Right atrium auricular region (tissue), 2 donors: ENCODE data around the gene FBLN2. TPM values are rescaled to one million over a fixed set of nuclear protein-coding genes. Genes with fewer than 3 reads are reported as not detected.

Experiments
- DNase-seq: peaks from one replicate; pipeline ENCODE4 v3.0.0-alpha.2; 2019; ENCODE audit warnings: low spot score
- H3K27ac ChIP-seq, 2 donors: fragments of 200-600 bp; sonication (generic); 1 replicate in 1 of 2; 2 replicates in 1 of 2; pipeline ENCODE4 v1.5.1; 2016 to 2019
- H3K27me3 ChIP-seq, 2 donors: fragments of 200-600 bp; sonication (generic); one replicate each; pipeline versions ENCODE4 v1.5.1 to v1.6.0; 2017 to 2019
- H3K36me3 ChIP-seq: fragments of 200-600 bp; sonication (generic); one replicate; pipeline ENCODE4 v1.5.1; 2016
- H3K4me1 ChIP-seq, 2 donors: fragments of 200-600 bp; sonication (generic); one replicate each; pipeline versions ENCODE4 v1.5.1 to v1.6.0; 2017 to 2019
- H3K4me3 ChIP-seq, 2 donors: fragments of 200-600 bp; sonication (generic); 1 replicate in 1 of 2; 2 replicates in 1 of 2; pipeline ENCODE4 v1.5.1; 2017 to 2019; ENCODE audit warnings: mild to moderate bottlenecking in 1 of 2, moderate library complexity in 1 of 2
- H3K9me3 ChIP-seq, 2 donors: fragments of 200-600 bp; sonication (generic); one replicate each; pipeline ENCODE4 v1.5.1; 2019
- total RNA-seq, 2 donors: library from RNA; depleted of rRNA; stranded (reverse); fragments of >200 nt; gene quantifications; one replicate each; pipeline ENCODE4 v1.1.0, GENCODE V29; 2016
- TF ChIP-seq, protein P1 (sequence below), 2 donors: fragments of 200-600 bp; sonication (generic); IDR thresholded peaks; one replicate each; pipeline ENCODE4 v1.5.1; 2019; ENCODE audit warnings: antibody characterized with exemption in 2 of 2

Gene FBLN2
- total RNA-seq, 2 donors from 2014 or later: 122 to 185 TPM

DNA sequence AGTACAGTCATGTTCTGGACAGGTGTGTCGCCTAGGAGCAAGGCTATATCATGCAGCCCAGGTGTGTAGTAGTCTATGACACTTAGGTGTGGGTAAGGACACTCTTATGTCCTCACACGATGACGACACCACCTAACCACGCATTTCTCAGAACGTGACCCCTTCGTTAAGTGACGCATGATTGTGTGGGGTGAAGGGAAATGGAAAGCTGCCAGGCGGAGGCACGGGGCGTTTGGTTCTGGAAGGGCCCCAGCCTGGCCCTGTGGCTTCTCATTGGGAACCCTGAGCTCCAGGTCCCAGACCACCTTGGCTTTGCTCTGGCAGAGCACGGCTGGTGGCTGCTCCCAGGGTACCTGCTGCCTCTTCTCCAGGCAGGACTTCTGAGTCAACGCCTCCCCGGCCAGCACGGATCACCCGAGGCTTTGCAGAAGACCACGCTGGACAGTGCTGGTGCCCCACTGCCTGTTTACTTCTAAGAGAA lies 39.3 kb downstream of the FBLN2 start:
- DNase-seq: no peak
- H3K36me3 ChIP-seq: no peaks in the 10 kb centered on the region
- no peak overlapping the region for H3K27ac ChIP-seq
- no peak overlapping the region for H3K4me3 ChIP-seq
- no peaks in the 10 kb centered on the region for H3K9me3 ChIP-seq
- TF ChIP-seq, protein P1, sequence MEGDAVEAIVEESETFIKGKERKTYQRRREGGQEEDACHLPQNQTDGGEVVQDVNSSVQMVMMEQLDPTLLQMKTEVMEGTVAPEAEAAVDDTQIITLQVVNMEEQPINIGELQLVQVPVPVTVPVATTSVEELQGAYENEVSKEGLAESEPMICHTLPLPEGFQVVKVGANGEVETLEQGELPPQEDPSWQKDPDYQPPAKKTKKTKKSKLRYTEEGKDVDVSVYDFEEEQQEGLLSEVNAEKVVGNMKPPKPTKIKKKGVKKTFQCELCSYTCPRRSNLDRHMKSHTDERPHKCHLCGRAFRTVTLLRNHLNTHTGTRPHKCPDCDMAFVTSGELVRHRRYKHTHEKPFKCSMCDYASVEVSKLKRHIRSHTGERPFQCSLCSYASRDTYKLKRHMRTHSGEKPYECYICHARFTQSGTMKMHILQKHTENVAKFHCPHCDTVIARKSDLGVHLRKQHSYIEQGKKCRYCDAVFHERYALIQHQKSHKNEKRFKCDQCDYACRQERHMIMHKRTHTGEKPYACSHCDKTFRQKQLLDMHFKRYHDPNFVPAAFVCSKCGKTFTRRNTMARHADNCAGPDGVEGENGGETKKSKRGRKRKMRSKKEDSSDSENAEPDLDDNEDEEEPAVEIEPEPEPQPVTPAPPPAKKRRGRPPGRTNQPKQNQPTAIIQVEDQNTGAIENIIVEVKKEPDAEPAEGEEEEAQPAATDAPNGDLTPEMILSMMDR (IDR thresholded peaks at IDR 0.05): no peak
- H3K4me1 ChIP-seq: no peaks in the 10 kb centered on the region
- H3K27me3 ChIP-seq: no peaks in the 10 kb centered on the region

DNA sequence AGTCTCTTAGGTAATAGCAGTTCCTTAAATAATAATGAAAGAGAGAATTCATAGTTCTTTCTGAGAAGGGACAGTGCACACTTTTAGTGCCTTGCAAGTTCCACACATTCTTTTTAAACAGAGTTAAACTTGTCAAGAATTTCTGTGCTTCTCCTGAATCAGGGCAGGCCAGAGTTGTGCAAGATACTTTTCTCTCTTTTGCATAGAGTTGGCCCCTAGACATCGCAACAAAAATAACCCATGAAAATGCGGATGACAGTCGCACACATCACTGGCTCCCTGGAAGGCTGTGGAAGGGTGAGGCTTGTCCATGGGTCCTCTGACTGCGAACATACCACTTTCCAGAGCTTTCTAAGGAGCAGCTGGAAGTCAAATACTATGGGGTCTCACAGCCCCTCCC lies 40.1 kb downstream of the FBLN2 start:
- no peaks in the 10 kb centered on the region for H3K9me3 ChIP-seq
- no peak for DNase-seq
- no peaks in the 10 kb centered on the region for H3K36me3 ChIP-seq
- TF ChIP-seq, protein P1 (IDR thresholded peaks at IDR 0.05): no peak
- no peaks in the 10 kb centered on the region for H3K27me3 ChIP-seq
- H3K4me3 ChIP-seq: no peak overlapping the region
- H3K27ac ChIP-seq: no peak overlapping the region
- peaks cover 0 to under 1% of the 10 kb centered on the region in 2 donors for H3K4me1 ChIP-seq

DNA sequence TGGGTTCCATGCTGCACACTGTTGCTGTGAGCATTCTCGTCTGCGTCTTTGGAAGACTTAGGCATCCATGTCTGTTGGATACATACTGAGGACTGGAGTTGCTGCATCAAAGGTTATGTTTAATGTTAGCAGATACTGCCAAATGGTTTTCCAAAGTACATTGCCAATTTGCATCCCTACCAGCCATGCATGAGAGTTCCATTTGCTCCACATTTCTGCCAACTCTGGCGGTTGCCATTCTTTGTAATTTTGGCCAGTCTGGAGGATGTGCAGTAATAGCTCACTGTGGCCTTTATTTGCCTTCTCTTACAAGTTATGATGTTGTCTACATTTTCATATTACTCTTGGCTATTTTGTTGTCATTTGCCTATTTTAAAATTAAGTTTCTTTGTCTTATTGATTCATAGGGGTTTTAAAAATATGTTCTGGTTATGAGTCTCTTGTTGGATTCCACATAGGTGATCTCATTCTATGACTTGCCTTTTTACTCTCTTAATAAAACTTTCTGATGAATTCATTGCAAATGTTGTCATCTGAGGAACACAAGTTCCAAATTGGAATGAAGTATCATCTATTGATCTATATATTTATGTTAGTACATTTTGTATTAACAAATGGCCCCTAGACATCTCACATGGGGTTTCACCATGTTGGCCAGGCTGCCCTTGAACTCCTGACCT lies 42.1 kb downstream of the FBLN2 start:
- Histone ChIP-seq H3K9me3 (no peaks in the 10 kb centered on the region), H3K27ac (no peak overlapping the region), H3K27me3 (no peaks in the 10 kb centered on the region), H3K4me3 (no peak overlapping the region), H3K36me3 (no peaks in the 10 kb centered on the region), H3K4me1 (peaks cover 0 to 15% of the 10 kb centered on the region in 2 donors)
- TF ChIP-seq, protein P1 (IDR thresholded peaks at IDR 0.05): no peak
- no peak for DNase-seq

DNA sequence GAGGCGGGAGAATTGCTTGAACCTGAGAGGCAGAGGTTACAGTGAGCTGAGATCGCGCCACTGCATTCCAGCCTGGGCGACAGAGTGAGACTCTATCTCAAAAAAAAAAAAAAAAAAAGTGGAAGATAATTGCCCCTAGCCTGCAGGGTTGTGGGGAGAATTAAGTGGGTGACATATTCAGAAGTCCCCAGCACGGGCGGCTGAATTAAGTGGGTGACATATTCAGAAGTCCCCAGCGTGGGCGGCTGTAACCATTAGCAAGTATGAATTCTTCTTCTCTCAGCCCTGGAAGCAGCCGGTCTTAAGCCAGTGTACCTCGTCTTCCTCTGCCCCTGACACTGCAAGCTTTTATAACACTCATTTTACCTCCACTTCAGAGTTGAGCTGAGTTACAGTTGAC lies 44.7 kb downstream of the FBLN2 start:
- H3K27ac ChIP-seq: no peak overlapping the region
- H3K9me3 ChIP-seq: no peaks in the 10 kb centered on the region
- no peaks in the 10 kb centered on the region for H3K27me3 ChIP-seq
- TF ChIP-seq, protein P1 (IDR thresholded peaks at IDR 0.05): no peak
- no peak for DNase-seq
- peaks cover 0 to 16% of the 10 kb centered on the region in 2 donors for H3K4me1 ChIP-seq
- H3K4me3 ChIP-seq: no peak overlapping the region
- H3K36me3 ChIP-seq: no peaks in the 10 kb centered on the region

DNA sequence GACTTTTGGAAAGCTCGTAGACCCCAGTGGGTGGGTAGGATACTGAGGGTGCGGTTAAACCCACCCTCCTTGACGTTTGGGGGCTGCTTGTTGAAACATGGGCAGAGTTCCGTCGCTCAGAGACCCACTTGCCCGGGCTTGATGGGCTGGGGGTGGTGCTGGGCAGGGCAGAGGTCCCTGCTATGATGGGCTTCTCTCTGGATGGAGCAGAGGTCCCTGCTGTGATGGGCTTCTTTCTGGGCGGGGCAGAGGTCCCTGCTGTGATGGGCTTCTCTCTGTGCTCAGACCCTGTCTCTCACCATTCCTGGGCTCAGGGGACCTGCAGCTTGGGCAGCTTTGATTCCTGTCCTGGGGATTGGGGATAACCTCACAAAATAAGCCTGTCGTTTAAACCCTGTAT lies 45.2 kb downstream of the FBLN2 start:
- no peak for DNase-seq
- H3K4me3 ChIP-seq: no peak overlapping the region
- H3K36me3 ChIP-seq: no peaks in the 10 kb centered on the region
- H3K27me3 ChIP-seq: no peaks in the 10 kb centered on the region
- H3K9me3 ChIP-seq: no peaks in the 10 kb centered on the region
- peaks cover 0 to 22% of the 10 kb centered on the region in 2 donors for H3K4me1 ChIP-seq
- TF ChIP-seq, protein P1 (IDR thresholded peaks at IDR 0.05): no peak
- H3K27ac ChIP-seq: no peak overlapping the region

DNA sequence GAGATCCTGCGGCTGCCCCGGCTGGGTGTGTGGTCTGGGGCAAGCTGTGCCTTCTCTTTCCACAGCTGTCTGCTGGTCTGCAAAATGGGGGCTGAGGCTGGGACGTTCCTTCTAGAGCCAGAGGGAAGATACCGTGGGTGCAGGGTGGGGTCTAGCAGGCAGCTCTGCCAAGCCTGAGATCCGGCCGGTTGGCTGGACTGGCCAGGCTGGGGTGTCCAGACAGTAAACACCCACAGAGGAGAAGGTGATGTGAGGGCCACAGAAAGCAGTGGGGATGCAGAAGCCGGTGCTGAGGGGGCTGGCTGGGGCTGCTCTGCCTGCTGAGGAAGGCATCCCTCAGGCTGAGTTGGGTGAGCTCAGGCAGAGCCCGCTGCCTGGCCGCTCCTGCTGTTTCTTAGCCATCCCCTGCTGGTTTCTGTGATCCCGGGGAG lies 46.1 kb downstream of the FBLN2 start:
- DNase-seq: no peak
- no peak overlapping the region for H3K27ac ChIP-seq

More for the DNA sequence above, 46.1 kb downstream of the FBLN2 start:
- no peaks in the 10 kb centered on the region for H3K9me3 ChIP-seq
- H3K27me3 ChIP-seq: no peaks in the 10 kb centered on the region
- no peak overlapping the region for H3K4me3 ChIP-seq
- peaks cover 0 to 27% of the 10 kb centered on the region in 2 donors for H3K4me1 ChIP-seq
- TF ChIP-seq, protein P1 (IDR thresholded peaks at IDR 0.05): no peak
- H3K36me3 ChIP-seq: no peaks in the 10 kb centered on the region
